ENCODE data around the gene WNT7B.

DNA sequence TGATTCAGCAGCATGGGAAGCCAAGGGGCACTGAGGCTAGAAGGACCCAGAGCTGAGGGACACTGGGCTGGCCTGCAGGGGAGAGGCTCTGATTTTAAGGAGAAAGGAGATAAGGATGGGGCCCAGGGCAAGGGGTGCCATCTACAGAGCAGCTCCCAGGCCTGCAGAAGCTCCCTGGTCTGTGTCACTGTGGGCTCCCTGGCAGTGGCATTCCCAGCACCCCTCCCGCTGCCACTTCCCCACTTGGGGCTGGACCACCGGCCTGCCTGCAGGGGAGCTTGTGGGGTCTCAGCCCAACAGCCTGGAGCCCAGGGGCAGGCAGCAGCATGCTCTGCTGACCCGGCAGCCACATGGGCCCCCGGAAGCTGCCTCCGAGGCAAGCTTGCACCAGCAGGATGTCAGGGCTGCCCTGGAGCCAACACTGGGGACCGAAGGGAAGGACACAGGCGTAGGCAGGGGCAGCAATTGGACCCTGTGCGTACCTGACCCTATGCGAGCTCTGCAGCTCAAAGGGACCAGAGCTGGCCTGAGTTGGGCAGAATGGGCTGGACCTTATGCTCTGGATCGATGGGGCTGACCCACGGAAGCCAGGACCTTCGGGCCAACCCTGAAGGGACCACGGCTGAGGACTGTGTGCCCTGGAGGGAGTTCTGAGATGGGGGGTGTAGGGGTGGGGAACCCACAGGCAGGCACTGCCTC is 35.4 kb upstream of the WNT7B start:
- TF ChIP-seq CTCF (IDR thresholded peaks at IDR 0.05), result no peak
- TF ChIP-seq EZH2 (IDR thresholded peaks at IDR 0.05; ENCODE audit: borderline replicate concordance, insufficient read depth, low read depth, low read length, poor library complexity, severe bottlenecking), result no peak

Measured in B cell (primary cell).